HL-60/S4 treated with phorbol 12-myristate 13-acetate at 8.2 ng/mL for 4 days and 3 days (cell line): Measurements from ENCODE around the gene BABAM2.

ENCODE experiments used
- in situ Hi-C: fragments of 300-500 bp; cut with MboI; formaldehyde crosslinking; loops from 2 replicates; pipeline ENCODE4 v1.15.0; 2022; ENCODE audit warnings: low sequenced_read_pairs

Gene BABAM2

GRCh38 chr2:28269019-28269784 is 378.7 kb downstream of the BABAM2 start:
- in situ Hi-C loops: no loop called here

DNA sequence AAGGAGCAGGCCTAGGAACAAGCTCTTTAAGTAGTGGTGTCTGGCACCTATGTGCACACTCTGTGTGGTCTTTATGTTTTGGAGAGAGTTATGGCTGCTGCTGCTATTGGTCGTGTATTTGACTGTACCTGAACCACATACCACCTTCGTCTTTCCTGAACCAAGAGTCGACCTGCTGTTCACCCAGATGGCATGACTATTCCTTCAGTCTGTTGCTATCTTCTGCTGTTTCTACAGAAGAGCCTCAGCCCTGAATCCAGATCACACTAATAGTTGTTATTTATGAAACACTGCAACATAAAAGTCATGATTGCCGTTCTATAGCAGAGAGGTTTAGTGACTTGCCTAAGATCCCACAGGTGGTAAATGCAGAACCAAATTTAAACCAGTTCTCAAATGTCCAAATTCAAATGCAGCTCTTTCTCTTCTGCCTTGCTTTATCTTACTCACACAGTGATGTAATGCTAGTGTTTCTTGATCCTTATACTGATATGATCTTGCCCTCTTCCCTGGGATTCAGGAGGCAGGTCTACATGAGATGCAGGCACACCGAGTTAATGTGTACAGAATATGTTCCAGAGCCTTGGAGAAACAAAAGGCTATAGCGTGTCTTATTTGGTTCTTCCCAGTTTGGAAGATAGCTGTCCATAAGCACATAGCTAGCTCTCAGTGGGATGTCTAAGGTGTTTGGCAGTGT is 380.1 kb downstream of the BABAM2 start:
- in situ Hi-C loops: no loop called here

DNA sequence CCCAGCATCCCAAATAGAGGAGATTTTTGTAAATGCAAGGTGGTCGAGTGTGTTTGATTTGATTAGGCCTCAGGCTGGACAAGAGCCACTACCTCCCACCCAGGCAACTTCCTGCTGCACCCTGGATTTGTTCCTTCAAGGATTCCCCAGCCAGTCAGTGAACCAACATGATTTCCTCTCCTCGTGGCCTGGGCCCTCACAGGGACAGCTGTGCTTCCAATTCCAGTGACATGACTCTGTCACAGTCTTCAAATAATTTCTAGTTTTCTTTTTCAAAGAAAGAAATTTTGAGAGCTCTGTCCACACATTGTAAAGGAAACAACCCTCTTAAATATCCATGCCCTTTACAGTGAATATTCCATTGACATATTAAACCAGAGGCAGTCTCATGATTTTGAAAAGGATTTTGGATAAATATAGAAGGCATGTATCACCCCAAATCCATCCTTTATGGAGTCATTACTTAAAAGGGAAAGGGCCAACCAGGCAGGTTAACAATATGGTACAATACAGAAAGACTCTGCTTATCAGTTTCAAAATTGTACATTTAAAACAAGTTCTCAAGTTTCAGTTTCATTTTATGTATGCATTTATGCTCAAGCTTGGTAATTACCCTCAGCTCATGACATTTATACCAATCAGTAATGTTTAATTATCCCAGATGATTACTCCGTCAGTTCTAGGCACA is 380.8 kb downstream of the BABAM2 start:
- in situ Hi-C loops: no loop called here

DNA sequence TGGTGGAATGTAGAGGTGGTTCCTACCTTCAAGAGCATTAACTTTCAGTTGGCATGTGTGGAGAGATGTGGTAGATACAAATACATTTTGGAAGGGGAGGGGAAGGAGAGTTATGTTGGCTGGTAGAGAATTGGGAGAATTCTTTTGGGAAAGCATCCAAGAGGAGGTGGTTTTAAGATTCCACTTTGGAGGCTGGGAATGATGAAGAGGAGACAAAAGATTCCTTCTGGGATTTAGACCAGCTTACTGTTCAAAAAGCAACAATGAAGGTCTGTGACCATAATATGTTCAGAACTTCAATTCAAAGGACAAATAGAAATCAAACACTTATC is 381.4 kb downstream of the BABAM2 start:
- in situ Hi-C loops: no loop called here

DNA sequence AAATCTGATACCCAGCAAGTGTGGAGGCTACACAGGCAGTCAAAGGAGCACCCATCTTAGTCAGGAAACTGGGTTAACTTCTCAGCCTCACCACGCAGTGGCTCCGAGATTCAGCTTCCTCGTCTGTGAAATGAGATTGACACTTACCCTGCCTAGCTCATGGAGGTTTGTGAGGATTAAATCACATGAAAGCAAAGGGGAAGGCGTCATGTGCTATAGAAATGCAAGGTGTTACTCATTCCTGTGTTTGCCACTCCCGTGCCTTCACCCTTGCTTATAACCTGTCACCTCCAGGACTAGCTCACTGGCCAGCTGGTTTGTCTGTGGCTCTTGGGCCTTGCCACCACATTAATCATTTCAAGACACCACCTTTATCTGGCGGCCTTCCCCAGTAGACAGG is 383.2 kb downstream of the BABAM2 start:
- in situ Hi-C loops: no loop called here

DNA sequence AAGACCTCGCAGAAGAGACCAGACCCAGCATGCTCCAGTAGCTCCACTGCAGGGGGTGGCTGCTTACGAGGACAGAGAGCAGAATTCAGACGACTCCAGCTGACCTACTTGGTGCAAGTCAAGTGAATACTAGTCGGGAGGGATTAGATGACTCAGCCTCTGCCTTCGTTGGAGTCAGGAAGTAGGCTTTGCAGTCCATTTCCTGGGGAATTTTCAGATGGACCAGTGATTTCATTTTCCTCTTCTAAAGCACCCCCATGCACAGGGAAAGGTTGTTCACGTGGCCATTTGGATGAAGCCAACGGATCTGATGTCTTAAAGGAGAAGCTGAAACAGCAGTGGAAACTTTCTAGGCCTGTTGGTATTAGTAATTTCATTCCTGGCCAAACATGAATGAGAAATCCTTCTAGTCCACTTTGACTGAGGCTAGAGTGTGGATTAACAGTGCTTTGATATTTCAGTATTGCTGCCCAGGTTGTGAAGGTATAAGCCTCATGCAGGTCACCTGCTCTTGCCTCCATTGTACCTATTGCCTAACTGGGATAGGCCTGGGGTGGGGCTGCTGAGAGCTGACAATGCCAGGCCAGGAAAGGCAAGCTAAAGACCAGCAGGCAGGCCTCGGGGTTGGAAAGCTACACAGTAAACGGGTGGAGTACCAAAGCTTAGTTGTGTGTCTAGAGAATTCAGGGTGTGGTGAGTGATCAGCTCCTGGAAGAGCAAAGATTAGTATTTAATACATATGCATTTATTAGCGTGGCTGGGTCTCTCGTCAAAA is 384.6 kb downstream of the BABAM2 start:
- in situ Hi-C loops: no loop called here

DNA sequence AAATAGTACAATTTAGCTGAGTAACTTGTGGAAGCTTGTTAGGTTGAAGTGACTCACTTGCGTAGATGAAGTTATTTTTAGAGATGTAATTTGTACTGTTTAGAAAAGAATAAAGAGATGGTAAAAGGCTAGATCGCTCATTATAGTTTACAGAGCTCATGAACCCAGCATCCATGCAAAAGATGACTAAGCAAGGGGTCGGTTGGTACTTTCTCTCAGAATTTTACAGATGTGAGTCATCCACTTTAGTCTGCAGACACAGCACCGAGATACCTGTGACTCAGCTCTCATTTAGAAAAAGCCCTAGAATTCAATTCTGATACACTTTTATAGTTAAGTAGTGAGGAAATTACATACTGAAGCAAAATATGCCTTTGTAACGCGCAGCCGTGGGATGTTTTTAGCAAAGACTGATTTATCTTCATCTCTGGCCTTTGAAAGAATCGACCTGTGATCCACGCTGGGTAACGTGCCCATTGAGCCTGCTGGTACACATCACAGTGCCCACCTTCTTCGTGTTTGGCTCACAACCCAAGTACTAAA is 385.6 kb downstream of the BABAM2 start:
- in situ Hi-C loops: no loop called here

GRCh38 chr2:28276807-28277206 is 386.3 kb downstream of the BABAM2 start:
- in situ Hi-C loops: no loop called here

GRCh38 chr2:28277466-28277865 is 386.9 kb downstream of the BABAM2 start:
- in situ Hi-C loops: no loop called here

GRCh38 chr2:28279371-28279770 is 388.8 kb downstream of the BABAM2 start:
- in situ Hi-C loops: no loop called here

DNA sequence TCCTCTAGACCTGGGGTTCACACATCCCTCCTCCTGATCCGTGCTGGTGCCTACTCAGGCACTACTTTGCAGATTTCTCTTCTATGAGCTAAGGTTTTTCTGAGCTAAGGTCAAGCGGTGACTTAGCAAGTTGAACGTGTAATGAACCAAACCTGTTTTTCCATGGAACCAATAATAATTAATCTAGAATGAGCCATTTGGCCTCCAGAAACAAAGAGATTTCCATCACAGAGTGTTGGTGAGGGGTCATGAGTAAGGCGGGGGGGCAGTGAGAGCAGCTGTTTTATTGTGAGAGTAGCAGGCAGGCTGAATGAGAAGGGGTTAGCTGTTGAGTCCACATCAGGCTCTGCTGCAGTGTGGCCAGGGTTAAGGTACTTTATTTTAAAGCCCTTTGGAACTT is 390.1 kb downstream of the BABAM2 start:
- in situ Hi-C loops: no loop called here

- in situ Hi-C loops: no loop called here
Observed at GRCh38 chr2:28281739-28282138, 391.2 kb downstream of the BABAM2 start.

- in situ Hi-C loops: no loop called here
Observed at GRCh38 chr2:28282248-28282647, 391.7 kb downstream of the BABAM2 start.

DNA sequence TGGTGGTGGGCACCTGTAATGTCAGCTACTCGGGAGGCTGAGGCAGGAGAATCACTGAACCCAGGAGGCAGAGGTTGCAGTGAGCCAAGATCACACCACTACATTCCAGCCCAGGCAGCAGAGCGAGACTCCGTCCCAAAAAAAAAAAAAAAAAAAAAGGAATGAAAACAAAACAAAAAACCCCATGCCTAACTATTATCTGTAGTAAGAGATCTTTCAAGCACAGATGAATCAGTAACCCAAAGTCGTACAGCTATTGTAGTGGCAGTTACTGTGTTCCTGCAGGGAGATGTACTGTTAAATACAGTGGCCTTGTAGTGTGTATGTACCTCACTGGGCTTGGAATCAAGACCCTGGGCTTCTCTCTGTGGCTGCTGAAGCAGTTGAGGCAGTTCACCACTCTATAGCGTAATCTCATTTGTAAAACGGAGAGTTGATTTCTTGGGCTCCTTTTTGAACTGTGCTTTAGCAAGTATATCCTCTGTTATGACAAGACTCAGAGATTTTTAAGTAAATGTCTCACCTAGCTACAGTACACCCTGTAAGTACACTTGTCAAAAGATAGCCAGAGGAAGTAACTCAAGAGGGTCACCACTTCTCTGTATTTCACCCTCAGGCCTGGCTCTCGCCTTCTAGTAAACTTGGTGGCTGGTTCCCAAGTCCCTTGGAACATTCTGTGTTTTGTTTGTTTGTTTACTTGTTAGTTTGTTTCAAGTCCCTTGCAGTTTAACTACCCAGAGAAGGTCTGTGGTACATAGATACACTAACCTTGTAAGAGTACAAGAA is 392.5 kb downstream of the BABAM2 start:
- in situ Hi-C loops: no loop called here

GRCh38 chr2:28283861-28284260 is 393.3 kb downstream of the BABAM2 start:
- in situ Hi-C loops: no loop called here

GRCh38 chr2:28286678-28287077 is 396.1 kb downstream of the BABAM2 start:
- in situ Hi-C loops: no loop called here

- in situ Hi-C loops: no loop called here
Observed at GRCh38 chr2:28287256-28287915, 396.9 kb downstream of the BABAM2 start.

- in situ Hi-C loops: no loop called here
Observed at GRCh38 chr2:28288620-28289019, 398.1 kb downstream of the BABAM2 start.

- in situ Hi-C loops: no loop called here
Observed at GRCh38 chr2:28291811-28292440, 401.4 kb downstream of the BABAM2 start.
